HepG2 (cell line): ENCODE data around the gene NOS1. TPM values are rescaled to one million over a fixed set of nuclear protein-coding genes. Genes with fewer than 3 reads are reported as not detected.

Source experiments
- ATAC-seq: fragments of 200-7000 bp; cut with Tn5 transposase; 3 replicates; pipeline ENCODE4 v1.9.1; 2020; ENCODE audit warnings: mild to moderate bottlenecking, moderate library complexity
- BruUV-seq: library from RNA; stranded (reverse); fragments of 400-500 nt; replicated peaks from 2 replicates; lab custom pipeline; 2021; lab: Mats Ljungman, UMichigan
- CTCF ChIA-PET: fragments of 300-600 bp; formaldehyde crosslinking; extraction: SDS; loops from one replicate; lab custom pipeline; 2021; ENCODE audit warnings: low total read pairs, inconsistent platforms, low intra/inter-chr PET ratio; lab: Yijun Ruan, JAX
- POLR2A ChIA-PET: fragments of 350-600 bp; sonication (Branson Sonifier 250); formaldehyde crosslinking; loops from one replicate; lab custom pipeline; 2020; ENCODE audit warnings: antibody characterized with exemption, inconsistent platforms; lab: Yijun Ruan, JAX
- DNase-seq: peaks from one replicate; pipeline ENCODE4 v3.0.0-alpha.2; 2015; ENCODE audit warnings: low spot score
- FAIRE-seq: peaks from 3 replicates; lab custom pipeline; 2011; peaks lifted over from hg19 to GRCh38; lab: Jason Lieb, UNC
- H2AFZ ChIP-seq: one replicate; pipeline ENCODE4 v1.6.1; 2011; ENCODE audit warnings: low read length, inconsistent platforms
- H3K27ac ChIP-seq: fragments of 300-600 bp; 3 replicates; pipeline ENCODE4 v1.8.0; 2011; ENCODE audit warnings: mixed run types, mild to moderate bottlenecking, mixed read lengths, low read length, inconsistent platforms; ENCODE audit not compliant: insufficient read depth; ENCODE audit errors: extremely low read length
- H3K27me3 ChIP-seq, 2 experiments: fragments of 200-600 bp in 1 of 2; 2 replicates in 1 of 2; 3 replicates in 1 of 2; pipeline versions ENCODE4 v1.6.0 to v1.8.0; 2011; ENCODE audit warnings: low read length in 2 of 2, mild to moderate bottlenecking in 2 of 2, moderate library complexity in 2 of 2, inconsistent platforms in 1 of 2; ENCODE audit not compliant: insufficient read depth in 2 of 2, control insufficient read depth in 1 of 2
- H3K36me3 ChIP-seq, 2 experiments: fragments of 200-600 bp in 1 of 2; replicated peaks in 1 of 2; 2 replicates in 1 of 2; 3 replicates in 1 of 2; pipeline versions ENCODE4 v1.5.1 to v1.8.0; 2011; ENCODE audit warnings: low read length in 2 of 2, inconsistent platforms in 1 of 2; ENCODE audit not compliant: insufficient read depth in 2 of 2, control insufficient read depth in 1 of 2
- H3K4me1 ChIP-seq: 2 replicates; pipeline ENCODE4 v1.5.1; 2012; ENCODE audit warnings: low read length, inconsistent platforms; ENCODE audit not compliant: insufficient read depth
- H3K4me2 ChIP-seq: 2 replicates; pipeline ENCODE4 v1.6.0; 2011; ENCODE audit warnings: low read depth, low read length, inconsistent platforms
- H3K4me3 ChIP-seq, 3 experiments: fragments of 200-600 bp in 1 of 3; sonication (generic), shearing (Covaris generic) in 1 of 3; replicated peaks in 1 of 3; 2 replicates each; pipeline ENCODE4 v1.5.1; 2011 to 2016; ENCODE audit warnings: low read length in 3 of 3, inconsistent platforms in 2 of 3, low read depth in 2 of 3, mild to moderate bottlenecking in 2 of 3, control low read depth in 1 of 3, mixed read lengths in 1 of 3; ENCODE audit not compliant: insufficient read depth in 1 of 3
- H3K79me2 ChIP-seq: one replicate; pipeline ENCODE4 v1.6.1; 2011; ENCODE audit warnings: low read length, inconsistent platforms; ENCODE audit not compliant: insufficient read depth
- H3K9ac ChIP-seq: 2 replicates; pipeline ENCODE4 v1.6.0; 2011; ENCODE audit warnings: mild to moderate bottlenecking, low read depth, low read length, inconsistent platforms; ENCODE audit not compliant: insufficient read depth
- H3K9me3 ChIP-seq: 2 replicates; pipeline ENCODE4 v1.5.1; 2012; ENCODE audit warnings: mild to moderate bottlenecking, low read length
- H4K20me1 ChIP-seq: 2 replicates; pipeline ENCODE4 v1.6.0; 2011; ENCODE audit warnings: inconsistent platforms, mild to moderate bottlenecking, low read length, moderate library complexity; ENCODE audit not compliant: insufficient read depth
- ATF5 ChIP-seq: sonication (generic); formaldehyde crosslinking; IDR thresholded peaks from 2 replicates; pipeline ENCODE4 v1.4.0; 2020; ENCODE audit warnings: mild to moderate bottlenecking, low read depth, missing genetic modification reagents
- ELF1 ChIP-seq: sonication (generic); formaldehyde crosslinking; IDR thresholded peaks from 2 replicates; pipeline ENCODE4 v1.4.0; 2020; ENCODE audit warnings: missing genetic modification reagents
- GTF2F1 ChIP-seq: fragments of 150-350 bp; IDR thresholded peaks from 2 replicates; pipeline ENCODE4 v1.6.1; 2014; ENCODE audit warnings: low read length
- HDAC2 ChIP-seq: sonication (generic); formaldehyde crosslinking; IDR thresholded peaks from 2 replicates; pipeline ENCODE4 v1.4.0; 2020; ENCODE audit warnings: missing genetic modification reagents
- HNF4G ChIP-seq, 2 experiments: sonication (generic) in 1 of 2; formaldehyde crosslinking in 1 of 2; IDR thresholded peaks; 2 replicates each; pipeline versions ENCODE4 v1.4.0 to v1.6.1; 2011 to 2020; ENCODE audit warnings: borderline replicate concordance in 2 of 2, low read depth in 2 of 2, mild to moderate bottlenecking in 2 of 2, low read length in 1 of 2, missing genetic modification reagents in 1 of 2, moderate library complexity in 1 of 2
- IRX3 ChIP-seq: sonication (generic); formaldehyde crosslinking; IDR thresholded peaks from 2 replicates; pipeline ENCODE4 v1.8.1; 2023; ENCODE audit warnings: mild to moderate bottlenecking, low read depth, missing genetic modification reagents, borderline replicate concordance
- KLF13 ChIP-seq: sonication (generic); formaldehyde crosslinking; IDR thresholded peaks from 2 replicates; pipeline ENCODE4 v1.4.0; 2020; ENCODE audit warnings: mild to moderate bottlenecking, missing genetic modification reagents
- NFKBIZ ChIP-seq: IDR thresholded peaks from 2 replicates; pipeline ENCODE4 v1.6.1; 2018; ENCODE audit warnings: missing genetic modification reagents, missing compliant biosample characterization
- PREB ChIP-seq: sonication (generic); formaldehyde crosslinking; IDR thresholded peaks from 2 replicates; pipeline ENCODE4 v1.4.0; 2020; ENCODE audit warnings: missing genetic modification reagents
- SALL1 ChIP-seq: sonication (generic); formaldehyde crosslinking; IDR thresholded peaks from 2 replicates; pipeline ENCODE4 v1.8.0; 2022; ENCODE audit warnings: mild to moderate bottlenecking, missing genetic modification reagents
- SMYD3 ChIP-seq: sonication (generic); formaldehyde crosslinking; IDR thresholded peaks from 2 replicates; pipeline ENCODE4 v1.8.1; 2023; ENCODE audit warnings: mild to moderate bottlenecking, missing genetic modification reagents
- ZNF446 ChIP-seq: sonication (generic); formaldehyde crosslinking; IDR thresholded peaks from 2 replicates; pipeline ENCODE4 v1.5.0; 2020; ENCODE audit warnings: mild to moderate bottlenecking, missing genetic modification reagents
- WGBS: methylation state at CpG from one replicate; pipeline ENCODE4 v1.1.6; 2017; ENCODE audit warnings: low lambda C conversion rate; 5-methylcytosine and 5-hydroxymethylcytosine counted together
- in situ Hi-C: cut with HindIII; loops from 2 replicates; pipeline ENCODE4 v1.10.0; 2017; ENCODE audit warnings: low pct_unique_long_range_greater_than_20kb; ENCODE audit not compliant: extremely low pct_ligation_motif_present
- intact Hi-C: fragments of 100-400 bp; cut with micrococcal nuclease; formaldehyde crosslinking; loops from one replicate; pipeline ENCODE4 v1.10.0; 2022; ENCODE audit not compliant: unreplicated experiment
- polyA plus RNA-seq, 8 experiments: library from polyadenylated mRNA; depleted of rRNA in 3 of 8; stranded (reverse) in 7 of 8; unstranded in 1 of 8; fragments of >200 nt; fragmentation: Illumina TruSeq in 4 of 8; extraction: Trizol in 4 of 8; gene quantifications; 2 replicates each; pipeline versions ENCODE4 v1.2.1 to v1.2.3, GENCODE V29; 2011 to 2016; ENCODE audit warnings: low read depth in 4 of 8, missing spikeins in 1 of 8, mixed read lengths in 1 of 8; ENCODE audit not compliant: insufficient read depth in 1 of 8
- total RNA-seq, 5 experiments: library from RNA; depleted of rRNA; stranded (reverse); fragments of >200 nt; fragmentation: Illumina TruSeq; extraction: Trizol; gene quantifications; 2 replicates each; pipeline ENCODE4 v1.2.3, GENCODE V29; 2016; ENCODE audit warnings: low read depth in 1 of 5
- TF ChIP-seq, protein P1 (sequence below): sonication (generic); formaldehyde crosslinking; IDR thresholded peaks from 2 replicates; pipeline ENCODE4 v1.5.1; 2020; ENCODE audit warnings: missing genetic modification reagents, mild to moderate bottlenecking, borderline replicate concordance
- TF ChIP-seq, protein P2 (sequence below): sonication (generic); formaldehyde crosslinking; IDR thresholded peaks from 2 replicates; pipeline ENCODE4 v1.5.1; 2020; ENCODE audit warnings: mild to moderate bottlenecking, missing genetic modification reagents, moderate library complexity

NOS1 gene
- total and polyA plus RNA-seq, 2 of the 13 experiments (the other 11 are each of a cell fraction or from before 2014, with no cell fraction given), result not detected

DNA sequence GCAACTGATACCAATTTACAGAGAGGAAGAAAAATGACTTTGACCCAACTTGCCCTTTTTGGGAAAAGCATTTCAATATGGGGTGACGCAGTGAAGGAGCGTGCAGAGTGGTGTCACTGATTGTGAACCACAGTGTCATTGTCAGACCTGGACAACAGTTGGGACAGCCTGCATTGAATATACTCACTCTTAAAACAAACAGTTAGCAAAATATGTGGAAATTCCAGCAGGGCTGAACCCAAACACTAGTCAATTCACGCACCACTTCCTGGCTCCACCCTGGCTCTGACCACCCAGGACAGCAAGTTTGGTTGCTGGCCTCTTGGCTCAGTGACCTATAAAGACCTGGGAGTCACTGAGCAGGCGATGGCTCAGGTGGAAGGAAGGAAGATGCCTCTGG lies 61.3 kb downstream of the NOS1 start:
- Histone ChIP-seq H3K4me1 (no peaks in the 10 kb centered on the region), H4K20me1 (no peaks in the 10 kb centered on the region), H3K9ac (no peak overlapping the region), H2AFZ (no peak overlapping the region), H3K27ac (no peak overlapping the region), H3K9me3 (no peaks in the 10 kb centered on the region), H3K36me3 (no peaks in the 10 kb centered on the region), H3K4me2 (no peak overlapping the region), H3K4me3 (no peak overlapping the region), H3K79me2 (no peaks in the 10 kb centered on the region), H3K27me3 (peaks cover 0 to 9% of the 10 kb centered on the region in 2 experiments; a peak in 2 of 5 replicates)
- 45% methylated on average over 3 of the region's 4 CpGs for WGBS
- POLR2A ChIA-PET, result no interaction called here
- FAIRE-seq (no peak), DNase-seq (no peak), ATAC-seq (no peak)
- CTCF ChIA-PET, result no interaction called here
- no peak for TF ChIP-seq ATF5 (CRISPR knock-in tag)
- TF ChIP-seq PREB (CRISPR knock-in tag), result no peak
- TF ChIP-seq NFKBIZ (CRISPR knock-in tag), result no peak
- no peak for TF ChIP-seq SALL1
- TF ChIP-seq ELF1 (CRISPR knock-in tag), result no peak
- TF ChIP-seq, protein P1, sequence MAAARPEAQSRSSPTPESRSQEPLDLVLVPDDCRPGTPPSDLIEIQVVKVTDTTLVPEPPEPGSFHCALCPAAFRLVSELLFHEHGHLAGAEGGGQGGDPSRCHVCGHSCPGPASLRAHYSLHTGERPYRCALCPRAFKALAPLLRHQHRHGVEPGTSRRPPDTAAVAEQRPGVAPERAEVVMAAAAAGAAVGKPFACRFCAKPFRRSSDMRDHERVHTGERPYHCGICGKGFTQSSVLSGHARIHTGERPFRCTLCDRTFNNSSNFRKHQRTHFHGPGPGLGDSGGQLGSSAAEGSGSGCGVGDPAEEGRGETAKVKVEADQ (CRISPR knock-in tag), result no peak
- no peak for TF ChIP-seq IRX3
- TF ChIP-seq HNF4G (IDR thresholded peaks at IDR 0.05; ENCODE audit: borderline replicate concordance, low read depth, low read length), result no peak
- TF ChIP-seq HNF4G (CRISPR knock-in tag; IDR thresholded peaks at IDR 0.05; ENCODE audit: borderline replicate concordance, low read depth), result no peak
- no peak for TF ChIP-seq ZNF446 (CRISPR knock-in tag)
- TF ChIP-seq KLF13 (CRISPR knock-in tag), result no peak
- no peak for TF ChIP-seq HDAC2
- TF ChIP-seq, protein P2, sequence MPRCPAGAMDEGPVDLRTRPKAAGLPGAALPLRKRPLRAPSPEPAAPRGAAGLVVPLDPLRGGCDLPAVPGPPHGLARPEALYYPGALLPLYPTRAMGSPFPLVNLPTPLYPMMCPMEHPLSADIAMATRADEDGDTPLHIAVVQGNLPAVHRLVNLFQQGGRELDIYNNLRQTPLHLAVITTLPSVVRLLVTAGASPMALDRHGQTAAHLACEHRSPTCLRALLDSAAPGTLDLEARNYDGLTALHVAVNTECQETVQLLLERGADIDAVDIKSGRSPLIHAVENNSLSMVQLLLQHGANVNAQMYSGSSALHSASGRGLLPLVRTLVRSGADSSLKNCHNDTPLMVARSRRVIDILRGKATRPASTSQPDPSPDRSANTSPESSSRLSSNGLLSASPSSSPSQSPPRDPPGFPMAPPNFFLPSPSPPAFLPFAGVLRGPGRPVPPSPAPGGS (CRISPR knock-in tag), result no peak
- no peak for TF ChIP-seq SMYD3 (CRISPR knock-in tag)
- no peak for TF ChIP-seq GTF2F1
- in situ Hi-C loops, result no loop called here
- no TSS peak for BruUV-seq
- intact Hi-C loops, result no loop called here
